Endodermal cell (in vitro differentiated cells): ENCODE data around the gene TMEM134. TPM values are rescaled to one million over a fixed set of nuclear protein-coding genes. Genes with fewer than 3 reads are reported as not detected.
"Not testable (repeated sequence)": the region's sequence is repeated elsewhere in the genome, so short reads cannot be mapped to it uniquely, and the experiment has no call there.

Experiments used
- DNase-seq: peaks from one replicate; pipeline ENCODE4 v3.0.0-alpha.2; 2017
- H3K27ac ChIP-seq: 2 replicates; pipeline ENCODE4 v1.5.1; 2013; ENCODE audit warnings: mild to moderate bottlenecking, low read depth, low read length, moderate library complexity
- H3K27me3 ChIP-seq: 2 replicates; pipeline ENCODE4 v1.6.1; 2013; ENCODE audit warnings: mild to moderate bottlenecking, low read length, moderate library complexity; ENCODE audit not compliant: insufficient read depth, control insufficient read depth, poor library complexity, severe bottlenecking
- H3K36me3 ChIP-seq: 2 replicates; pipeline ENCODE4 v1.7.0; 2013; ENCODE audit warnings: mild to moderate bottlenecking, low read length, moderate library complexity; ENCODE audit not compliant: control insufficient read depth, insufficient read depth
- H3K4me1 ChIP-seq: one replicate; pipeline ENCODE4 v1.7.0; 2013; ENCODE audit warnings: low read length; ENCODE audit not compliant: control insufficient read depth, insufficient read depth
- H3K4me3 ChIP-seq: 2 replicates; pipeline ENCODE4 v1.5.1; 2013; ENCODE audit warnings: mild to moderate bottlenecking, low read length, moderate library complexity
- H3K9ac ChIP-seq: 2 replicates; pipeline ENCODE4 v1.6.1; 2013; ENCODE audit warnings: mild to moderate bottlenecking, low read length, moderate library complexity; ENCODE audit not compliant: poor library complexity, severe bottlenecking; ENCODE audit errors: extremely low read depth
- H3K9me3 ChIP-seq: 2 replicates; pipeline ENCODE4 v1.6.1; 2013; ENCODE audit warnings: mild to moderate bottlenecking, low read length, moderate library complexity; ENCODE audit not compliant: control insufficient read depth
- H3K27ac Mint-ChIP-seq: 2 replicates; pipeline ENCODE4 v1.8.0; 2020; ENCODE audit warnings: mixed read lengths
- H3K27me3 Mint-ChIP-seq: 2 replicates; pipeline ENCODE4 v1.8.0; 2021; ENCODE audit warnings: mild to moderate bottlenecking, mixed read lengths; ENCODE audit not compliant: insufficient read depth
- H3K36me3 Mint-ChIP-seq: 2 replicates; pipeline ENCODE4 v1.8.0; 2020; ENCODE audit warnings: low read depth, mixed read lengths
- H3K4me1 Mint-ChIP-seq: 2 replicates; pipeline ENCODE4 v1.8.0; 2020; ENCODE audit warnings: mixed read lengths
- H3K4me3 Mint-ChIP-seq: 2 replicates; pipeline ENCODE4 v1.8.0; 2020; ENCODE audit warnings: mild to moderate bottlenecking, moderate library complexity, mixed read lengths
- H3K9me3 Mint-ChIP-seq: 2 replicates; pipeline ENCODE4 v1.8.0; 2020; ENCODE audit warnings: mild to moderate bottlenecking, mixed read lengths
- CTCF ChIP-seq: fragments of 200-600 bp; sonication (generic); conservative IDR thresholded peaks from 2 replicates; pipeline ENCODE4 v1.5.0; 2021; ENCODE audit warnings: antibody characterized with exemption, mild to moderate bottlenecking
- WGBS, 2 experiments: methylation state at CpG; one replicate each; pipeline versions ENCODE4 v1.1.5 to v1.1.7; 2013; ENCODE audit warnings: missing lambda C conversion rate in 2 of 2, mixed read lengths in 1 of 2; ENCODE audit not compliant: insufficient coverage in 1 of 2, insufficient read length in 1 of 2; 5-methylcytosine and 5-hydroxymethylcytosine counted together
- total RNA-seq, 2 donors: library from RNA; stranded (reverse); fragmentation: NEBNext Ultra II Directional in 1 of 2; extraction: Animal tissue kit (Norgen Biotek cat#: 25700) in 1 of 2; gene quantifications; 2 replicates in 1 of 2; 3 replicates in 1 of 2; pipeline ENCODE4 v1.2.1, GENCODE V29; 2021

TMEM134 gene
- total RNA-seq, 2 donors from 2014 or later, result 67.4 to 87.8 TPM

DNA sequence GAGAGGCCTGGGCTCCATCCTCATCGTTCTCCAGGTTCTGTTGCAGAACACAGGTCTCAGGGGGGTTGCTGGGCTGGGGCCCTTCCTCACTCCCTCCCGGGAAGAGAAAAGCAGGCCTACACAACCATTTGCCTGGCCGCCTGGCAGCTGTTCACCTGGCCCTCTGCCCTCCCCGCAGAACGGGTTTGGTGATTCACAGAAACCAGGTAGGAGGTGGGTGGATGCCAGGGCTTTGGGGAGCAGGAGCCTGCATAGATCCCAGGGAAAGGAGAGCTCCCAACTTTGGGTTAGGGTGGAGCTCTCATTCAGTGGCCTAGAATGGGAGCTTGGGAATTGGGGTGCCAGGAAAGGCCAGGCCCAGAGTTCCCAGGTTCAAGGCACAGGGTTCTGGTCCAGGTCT is 995 bp downstream of the TMEM134 start:
- Histone ChIP-seq H3K27me3 (no peaks in the 10 kb centered on the region), H3K4me3 (peak overlapping the region; percentile 81), H3K9me3 (no peaks in the 10 kb centered on the region), H3K27ac (no peak overlapping the region), H3K9ac (peak overlapping the region; percentile 44), H3K4me1 (no peaks in the 10 kb centered on the region), H3K36me3 (no peaks in the 10 kb centered on the region)
- no peaks in the 10 kb centered on the region for H3K27me3 Mint-ChIP-seq
- H3K4me1 Mint-ChIP-seq, result peaks cover 9% of the 10 kb centered on the region
- H3K4me3 Mint-ChIP-seq, result peak overlapping the region; percentile 85
- no peaks in the 10 kb centered on the region for H3K9me3 Mint-ChIP-seq
- no peak for TF ChIP-seq CTCF
- peak overlapping the region; percentile 90 for H3K27ac Mint-ChIP-seq
- peaks cover 4% of the 10 kb centered on the region for H3K36me3 Mint-ChIP-seq
- DNase-seq, result no peak
- WGBS, 2 experiments, result 82 to 84% methylated on average over 5 of the region's 5 CpGs

DNA sequence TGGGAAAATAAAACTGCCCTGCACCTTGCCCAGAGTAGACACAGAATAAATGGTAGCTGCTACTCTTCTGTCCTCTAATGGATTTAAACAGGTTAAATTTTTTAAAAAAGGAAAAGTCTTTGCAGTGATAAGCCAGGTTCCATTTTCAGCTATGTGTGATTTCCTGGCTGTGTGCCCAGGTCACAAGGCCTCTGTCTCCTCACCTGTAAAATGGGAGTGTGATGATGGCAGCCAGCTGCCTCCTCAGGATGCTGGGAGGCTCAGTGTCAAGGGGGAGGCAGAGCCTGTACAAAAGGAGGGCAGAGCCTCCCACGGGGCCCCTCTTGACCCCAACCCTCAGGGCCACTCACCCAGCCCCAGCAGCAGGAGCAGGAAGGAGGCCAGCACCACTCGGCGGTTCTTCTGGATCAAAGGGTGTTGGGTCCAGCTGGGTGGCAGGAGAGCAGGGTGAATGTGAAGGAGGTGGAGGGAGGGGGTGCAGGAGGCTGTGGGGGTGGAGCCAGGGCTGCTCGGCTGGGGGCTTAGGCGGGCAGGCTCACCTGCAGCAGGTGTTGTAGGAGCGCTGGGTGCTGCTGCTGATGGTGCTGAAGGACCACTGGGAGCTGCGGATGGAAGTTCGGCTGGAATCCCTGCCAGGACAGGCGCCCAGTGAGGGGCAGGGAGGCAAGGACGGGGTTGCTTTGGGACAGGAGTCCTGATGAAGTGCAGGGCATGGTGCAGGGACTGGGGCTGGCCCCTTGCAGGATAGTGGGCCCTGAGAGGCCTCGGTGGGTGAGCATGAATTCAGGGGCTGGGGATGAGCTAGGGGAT is 1.9 kb downstream of the TMEM134 start:
- no peak for TF ChIP-seq CTCF
- H3K4me3 ChIP-seq, result no peak overlapping the region
- H3K4me1 ChIP-seq, result no peaks in the 10 kb centered on the region
- 87 to 90% methylated on average over 5 to 11 of the region's 11 CpGs for WGBS, 2 experiments
- H3K36me3 Mint-ChIP-seq, result peaks cover 4% of the 10 kb centered on the region
- H3K27me3 ChIP-seq, result no peaks in the 10 kb centered on the region
- H3K27ac Mint-ChIP-seq, result no peak overlapping the region
- peak overlapping the region; percentile 85 for H3K4me3 Mint-ChIP-seq
- H3K9me3 Mint-ChIP-seq, result no peaks in the 10 kb centered on the region
- no peaks in the 10 kb centered on the region for H3K9me3 ChIP-seq
- H3K4me1 Mint-ChIP-seq, result peaks cover 9% of the 10 kb centered on the region
- H3K27ac ChIP-seq, result no peak overlapping the region
- no peak overlapping the region for H3K9ac ChIP-seq
- H3K36me3 ChIP-seq, result no peaks in the 10 kb centered on the region
- no peaks in the 10 kb centered on the region for H3K27me3 Mint-ChIP-seq
- no peak for DNase-seq

GRCh38 chr11:67466367-67466766 is 2.7 kb downstream of the TMEM134 start:
- H3K27ac Mint-ChIP-seq, result no peak overlapping the region
- H3K9ac ChIP-seq, result no peak overlapping the region
- TF ChIP-seq CTCF, result no peak
- no peaks in the 10 kb centered on the region for H3K9me3 Mint-ChIP-seq
- no peaks in the 10 kb centered on the region for H3K27me3 Mint-ChIP-seq
- H3K4me1 Mint-ChIP-seq, result peaks cover 9% of the 10 kb centered on the region
- no peak overlapping the region for H3K27ac ChIP-seq
- no peaks in the 10 kb centered on the region for H3K36me3 ChIP-seq
- H3K4me3 ChIP-seq, result no peak overlapping the region
- no peaks in the 10 kb centered on the region for H3K9me3 ChIP-seq
- no peaks in the 10 kb centered on the region for H3K27me3 ChIP-seq
- no peaks in the 10 kb centered on the region for H3K4me1 ChIP-seq
- whole genome bisulfite sequencing, 2 experiments, result 94% methylated on average over 5 of the region's 5 CpGs; no CpG with 5 or more reads in 1 of the 2 experiments
- H3K36me3 Mint-ChIP-seq, result peaks cover 4% of the 10 kb centered on the region
- DNase-seq, result no peak
- H3K4me3 Mint-ChIP-seq, result no peak overlapping the region

- Mint-ChIP-seq H3K4me3 (peak overlapping the region; percentile 74), H3K27ac (peak overlapping the region; percentile 91)
- Histone ChIP-seq H3K4me3 (peak overlapping the region; percentile 92), H3K9ac (peak overlapping the region; percentile 83)
- not testable (repeated sequence) for H3K27ac ChIP-seq, H3K4me1 Mint-ChIP-seq, H3K4me1 ChIP-seq, DNase-seq, H3K27me3 Mint-ChIP-seq, H3K27me3 ChIP-seq, H3K36me3 Mint-ChIP-seq, H3K9me3 Mint-ChIP-seq, H3K9me3 ChIP-seq, H3K36me3 ChIP-seq
- 98 to 100% methylated on average over 1 to 2 of the region's 2 CpGs for WGBS, 2 experiments
Measured at GRCh38 chr11:67465530-67465929, 3.5 kb downstream of the TMEM134 start.
